Glutamatergic neuron (in vitro differentiated cells): ENCODE measurements around the gene GXYLT2. TPM values are rescaled to one million over a fixed set of nuclear protein-coding genes. Genes with fewer than 3 reads are reported as not detected.

Experiments
- DNase-seq: peaks from one replicate; pipeline ENCODE4 v3.0.0; 2022
- H3K27ac Mint-ChIP-seq: one replicate; pipeline ENCODE4 v1.8.0; 2020; ENCODE audit warnings: mild to moderate bottlenecking, mixed read lengths, inconsistent platforms; ENCODE audit not compliant: unreplicated experiment
- H3K27me3 Mint-ChIP-seq: one replicate; pipeline ENCODE4 v1.8.0; 2020; ENCODE audit warnings: mild to moderate bottlenecking, moderate library complexity, mixed read lengths, inconsistent platforms; ENCODE audit not compliant: unreplicated experiment
- H3K36me3 Mint-ChIP-seq: one replicate; pipeline ENCODE4 v1.8.0; 2020; ENCODE audit warnings: mild to moderate bottlenecking, mixed read lengths, inconsistent platforms; ENCODE audit not compliant: unreplicated experiment
- H3K4me1 Mint-ChIP-seq: one replicate; pipeline ENCODE4 v1.8.0; 2020; ENCODE audit warnings: mild to moderate bottlenecking, low read depth, mixed read lengths, inconsistent platforms; ENCODE audit not compliant: unreplicated experiment
- H3K4me3 Mint-ChIP-seq: one replicate; pipeline ENCODE4 v1.8.0; 2020; ENCODE audit warnings: mild to moderate bottlenecking, mixed read lengths, inconsistent platforms; ENCODE audit not compliant: unreplicated experiment
- H3K9me3 Mint-ChIP-seq: one replicate; pipeline ENCODE4 v1.8.0; 2020; ENCODE audit warnings: mild to moderate bottlenecking, moderate library complexity, mixed read lengths, inconsistent platforms; ENCODE audit not compliant: unreplicated experiment
- CTCF ChIP-seq: fragments of 200-600 bp; sonication (generic); IDR thresholded peaks from one replicate; pipeline ENCODE4 v1.5.0; 2021; ENCODE audit not compliant: partially characterized antibody, unreplicated experiment
- total RNA-seq: library from RNA; stranded (reverse); fragmentation: NEBNext Ultra II Directional; extraction: Animal tissue kit (Norgen Biotek cat#: 25700); gene quantifications from one replicate; pipeline ENCODE4 v1.2.1, GENCODE V29; 2021; ENCODE audit not compliant: unreplicated experiment

Gene GXYLT2
- total RNA-seq, 1 donor from 2014 or later: 10.9 TPM

- no peak for DNase-seq
- no peak for TF ChIP-seq CTCF
- Mint-ChIP-seq H3K9me3 (no peaks in the 10 kb centered on the region), H3K27ac (no peak overlapping the region), H3K4me1 (peaks cover 7% of the 10 kb centered on the region), H3K36me3 (no peaks in the 10 kb centered on the region), H3K27me3 (peaks cover 10% of the 10 kb centered on the region), H3K4me3 (peak overlapping the region; percentile 96)
Observed at GRCh38 chr3:72847282-72847681, 40.6 kb upstream of the GXYLT2 start.

- peak; percentile 96 for DNase-seq
- Mint-ChIP-seq H3K9me3 (no peaks in the 10 kb centered on the region), H3K36me3 (no peaks in the 10 kb centered on the region), H3K4me3 (peak within 1 kb of the TSS; percentile 96), H3K27ac (no peak within 1 kb of the TSS), H3K4me1 (peaks cover 7% of the 10 kb centered on the region), H3K27me3 (peaks cover 10% of the 10 kb centered on the region)
- no peak for TF ChIP-seq CTCF
Observed at GRCh38 chr3:72847751-72848702, 39.8 kb upstream of the GXYLT2 start, which contains the start of gene SHQ1. TSS of gene SHQ1 (minus strand) at chr3:72848445. CDS start at chr3:72848340, 105 bp downstream.

GRCh38 chr3:72848703-72849081 is 39.2 kb upstream of the GXYLT2 start:
- Mint-ChIP-seq H3K4me1 (peaks cover 7% of the 10 kb centered on the region), H3K27me3 (peaks cover 10% of the 10 kb centered on the region), H3K27ac (no peak overlapping the region), H3K9me3 (no peaks in the 10 kb centered on the region), H3K4me3 (peak overlapping the region; percentile 96), H3K36me3 (no peaks in the 10 kb centered on the region)
- TF ChIP-seq CTCF: no peak
- DNase-seq: no peak

DNA sequence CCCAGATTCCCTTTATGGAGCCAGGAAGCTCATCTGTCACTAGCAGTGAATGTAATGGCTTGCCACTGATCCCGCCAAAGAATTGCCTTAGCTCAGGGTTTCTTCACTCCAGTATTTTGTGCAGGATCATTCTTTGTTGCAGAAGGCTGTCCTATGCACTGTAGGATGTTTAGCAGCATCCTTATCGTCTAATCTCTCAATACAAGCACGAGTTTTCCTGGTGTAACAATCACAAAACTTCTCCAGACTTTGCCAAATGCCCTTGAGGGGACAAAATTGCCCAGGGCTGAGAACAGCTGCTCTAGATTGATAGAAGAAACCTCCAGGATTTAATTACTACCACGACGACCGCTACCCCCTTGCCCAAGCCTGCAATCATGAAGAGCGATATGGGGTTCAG is 32.8 kb upstream of the GXYLT2 start:
- Mint-ChIP-seq H3K36me3 (no peaks in the 10 kb centered on the region), H3K9me3 (no peaks in the 10 kb centered on the region), H3K27me3 (no peaks in the 10 kb centered on the region), H3K4me3 (no peak overlapping the region), H3K4me1 (peaks cover 4% of the 10 kb centered on the region), H3K27ac (no peak overlapping the region)
- no peak for TF ChIP-seq CTCF
- DNase-seq: no peak

DNA sequence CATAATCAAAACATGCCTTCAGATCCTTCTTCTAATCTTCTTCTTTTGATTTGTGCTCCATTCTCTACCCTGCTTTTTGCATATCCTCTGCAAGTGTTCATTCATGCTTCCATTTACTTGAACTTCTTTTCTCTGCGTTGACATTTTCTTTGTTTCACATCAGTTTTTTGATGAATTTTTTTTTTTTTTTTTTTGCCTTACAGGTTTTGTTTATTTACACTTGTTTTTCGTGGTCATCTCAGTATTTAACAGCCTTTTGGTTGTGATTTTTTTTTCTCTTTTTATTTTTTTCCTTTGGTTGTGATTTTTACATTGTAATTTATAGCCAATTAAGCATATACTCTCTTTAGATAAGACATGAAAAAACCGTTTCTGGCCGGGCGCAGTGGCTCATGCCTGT is 27.8 kb upstream of the GXYLT2 start:
- H3K27me3 Mint-ChIP-seq: no peaks in the 10 kb centered on the region
- H3K4me1 Mint-ChIP-seq: peaks cover 4% of the 10 kb centered on the region
- H3K9me3 Mint-ChIP-seq: no peaks in the 10 kb centered on the region
- H3K36me3 Mint-ChIP-seq: no peaks in the 10 kb centered on the region
- no peak for DNase-seq
- no peak overlapping the region for H3K27ac Mint-ChIP-seq
- TF ChIP-seq CTCF: no peak
- H3K4me3 Mint-ChIP-seq: no peak overlapping the region
